Mesodermal cell (in vitro differentiated cells): ENCODE measurements around the gene ARF4.

Experiments
- H3K27ac ChIP-seq: 2 replicates; pipeline ENCODE4 v1.7.0; 2013; ENCODE audit warnings: mild to moderate bottlenecking, low read depth, low read length, moderate library complexity; ENCODE audit not compliant: severe bottlenecking
- H3K36me3 ChIP-seq: 2 replicates; pipeline ENCODE4 v1.7.1; 2013; ENCODE audit warnings: mild to moderate bottlenecking, low read length, moderate library complexity; ENCODE audit not compliant: control insufficient read depth, insufficient read depth
- H3K4me1 ChIP-seq: one replicate; pipeline ENCODE4 v1.7.1; 2013; ENCODE audit warnings: mild to moderate bottlenecking, low read length; ENCODE audit not compliant: insufficient read depth, control insufficient read depth, poor library complexity, severe bottlenecking
- H3K4me3 ChIP-seq: 2 replicates; pipeline ENCODE4 v1.7.0; 2013; ENCODE audit warnings: low read length, control low read depth, mild to moderate bottlenecking; ENCODE audit not compliant: insufficient read depth, poor library complexity, severe bottlenecking; ENCODE audit errors: extremely low read depth
- H3K9me3 ChIP-seq: 2 replicates; pipeline ENCODE4 v1.7.1; 2013; ENCODE audit warnings: mild to moderate bottlenecking, low read length, moderate library complexity; ENCODE audit not compliant: control insufficient read depth
- WGBS, 2 experiments: methylation state at CpG; one replicate each; pipeline ENCODE4 v1.1.5; 2013; ENCODE audit warnings: missing lambda C conversion rate in 2 of 2; ENCODE audit not compliant: insufficient coverage in 2 of 2; 5-methylcytosine and 5-hydroxymethylcytosine counted together

ARF4 gene

GRCh38 chr3:57605683-57606082, 8.5 kb upstream of the ARF4 start:
- Histone ChIP-seq H3K36me3 (peaks cover 11% of the 10 kb centered on the region), H3K4me1 (no peaks in the 10 kb centered on the region), H3K27ac (no peak overlapping the region), H3K9me3 (no peaks in the 10 kb centered on the region), H3K4me3 (no peak overlapping the region)

GRCh38 chr3:57604971-57605370, 7.8 kb upstream of the ARF4 start:
- H3K9me3 ChIP-seq, result no peaks in the 10 kb centered on the region
- 100% methylated on average over 1 to 2 of the region's 2 CpGs for WGBS, 2 experiments
- no peak overlapping the region for H3K4me3 ChIP-seq
- H3K36me3 ChIP-seq, result peaks cover 11% of the 10 kb centered on the region
- no peaks in the 10 kb centered on the region for H3K4me1 ChIP-seq
- no peak overlapping the region for H3K27ac ChIP-seq

DNA sequence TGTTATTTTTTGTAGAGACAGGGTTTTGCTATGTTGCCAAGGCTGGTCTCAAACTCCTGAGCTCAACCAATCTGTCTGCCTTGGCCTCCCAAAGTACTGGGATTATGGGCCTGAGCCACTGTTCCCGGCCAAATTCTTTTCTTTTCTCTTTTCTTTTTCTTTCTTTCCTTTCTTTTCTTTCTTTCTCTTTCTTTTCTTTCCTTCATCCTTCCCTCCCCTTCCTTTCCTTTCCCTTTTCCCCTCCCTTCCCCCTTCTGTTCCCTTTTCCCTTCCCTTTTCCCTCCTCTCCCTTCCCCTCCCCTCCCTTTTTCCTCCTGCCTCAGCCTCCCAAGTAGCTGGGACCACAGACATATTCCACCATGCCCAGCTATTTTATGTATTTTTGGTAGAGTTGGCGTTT, 3.1 kb upstream of the ARF4 start:
- Histone ChIP-seq H3K4me1 (peaks cover 5% of the 10 kb centered on the region), H3K27ac (no peak overlapping the region), H3K9me3 (no peaks in the 10 kb centered on the region), H3K36me3 (peaks cover 14% of the 10 kb centered on the region), H3K4me3 (no peak overlapping the region)
- WGBS, 2 experiments, result 80 to 95% methylated on average over 1 of the region's 2 CpGs

GRCh38 chr3:57598765-57599360, 1.7 kb upstream of the ARF4 start:
- no peaks in the 10 kb centered on the region for H3K9me3 ChIP-seq
- H3K27ac ChIP-seq, result peak overlapping the region; percentile 100
- H3K4me3 ChIP-seq, result peak overlapping the region; percentile 82
- peaks cover 8% of the 10 kb centered on the region for H3K4me1 ChIP-seq
- 75 to 94% methylated on average over 3 of the region's 5 CpGs for WGBS, 2 experiments
- H3K36me3 ChIP-seq, result peaks cover 25% of the 10 kb centered on the region

GRCh38 chr3:57596495-57597126, 533 bp downstream of the ARF4 start:
- H3K9me3 ChIP-seq, result no peaks in the 10 kb centered on the region
- peaks cover 8% of the 10 kb centered on the region for H3K4me1 ChIP-seq
- peak overlapping the region; percentile 100 for H3K27ac ChIP-seq
- 0% methylated on average over 18 to 20 of the region's 31 CpGs for WGBS, 2 experiments
- peak overlapping the region; percentile 82 for H3K4me3 ChIP-seq
- H3K36me3 ChIP-seq, result peaks cover 33% of the 10 kb centered on the region

DNA sequence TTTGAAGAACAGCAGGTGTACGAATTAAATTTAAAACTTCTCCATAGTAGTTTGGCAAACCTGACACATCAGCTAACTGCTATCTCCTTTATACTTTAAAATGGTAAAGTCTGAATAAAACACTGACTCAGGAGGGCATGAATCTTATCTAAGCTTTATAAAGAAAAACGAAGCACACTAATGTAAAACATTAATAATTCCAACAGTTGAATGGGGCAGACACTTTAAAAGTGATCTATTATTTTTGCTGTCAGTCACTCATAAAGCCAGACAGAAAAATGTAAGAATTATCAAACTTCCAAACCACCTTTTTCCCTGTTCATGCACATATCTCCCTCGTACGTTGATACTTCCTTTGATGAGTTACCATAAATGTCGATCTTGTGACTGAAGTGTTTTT, 2.6 kb downstream of the ARF4 start:
- no peaks in the 10 kb centered on the region for H3K9me3 ChIP-seq
- no peak overlapping the region for H3K27ac ChIP-seq
- H3K4me1 ChIP-seq, result peaks cover 8% of the 10 kb centered on the region
- peak overlapping the region; percentile 82 for H3K4me3 ChIP-seq
- 80% methylated on average over 1 of the region's 5 CpGs; no CpG with 5 or more reads in 1 of the 2 experiments for WGBS, 2 experiments
- peaks cover 48% of the 10 kb centered on the region for H3K36me3 ChIP-seq

GRCh38 chr3:57594144-57594543, 3.0 kb downstream of the ARF4 start:
- Histone ChIP-seq H3K9me3 (no peaks in the 10 kb centered on the region), H3K4me1 (peaks cover 4% of the 10 kb centered on the region), H3K4me3 (peak overlapping the region; percentile 82), H3K27ac (no peak overlapping the region), H3K36me3 (peaks cover 48% of the 10 kb centered on the region)
- WGBS, 2 experiments, result 90 to 95% methylated on average over 2 of the region's 4 CpGs

DNA sequence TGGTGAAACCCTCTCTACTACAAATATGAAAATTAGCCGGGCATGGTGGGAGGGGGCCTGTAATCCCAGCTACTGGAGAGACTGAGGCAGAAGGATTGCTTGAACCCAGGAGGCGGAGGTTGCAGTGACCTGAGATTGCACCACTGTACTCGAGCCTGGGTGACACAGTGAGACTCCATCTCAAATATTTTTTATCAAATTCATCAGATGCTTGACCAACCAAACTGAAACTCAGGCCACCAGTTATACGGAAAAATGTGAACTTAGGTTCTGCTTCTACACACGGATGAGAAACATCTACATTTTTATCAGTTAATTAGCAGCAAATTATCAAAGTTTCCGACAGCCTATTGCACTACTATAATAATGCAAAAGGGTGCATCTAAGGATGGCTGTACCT, 4.8 kb downstream of the ARF4 start:
- Histone ChIP-seq H3K4me3 (no peak overlapping the region), H3K27ac (peak overlapping the region; percentile 16), H3K36me3 (peaks cover 50% of the 10 kb centered on the region), H3K4me1 (peaks cover 2% of the 10 kb centered on the region), H3K9me3 (no peaks in the 10 kb centered on the region)
- 89 to 95% methylated on average over 3 of the region's 6 CpGs for WGBS, 2 experiments

GRCh38 chr3:57587905-57588304, 9.2 kb downstream of the ARF4 start:
- Histone ChIP-seq H3K9me3 (no peaks in the 10 kb centered on the region), H3K27ac (no peak overlapping the region), H3K4me1 (no peaks in the 10 kb centered on the region), H3K4me3 (no peak overlapping the region), H3K36me3 (peaks cover 67% of the 10 kb centered on the region)
- WGBS, 2 experiments, result 83% methylated on average over 1 of the region's 2 CpGs; no CpG with 5 or more reads in 1 of the 2 experiments

GRCh38 chr3:57586778-57587177, 10.4 kb downstream of the ARF4 start:
- H3K9me3 ChIP-seq, result no peaks in the 10 kb centered on the region
- no peak overlapping the region for H3K27ac ChIP-seq
- 80 to 96% methylated on average over 4 to 6 of the region's 6 CpGs for WGBS, 2 experiments
- H3K4me3 ChIP-seq, result no peak overlapping the region
- peaks cover 67% of the 10 kb centered on the region for H3K36me3 ChIP-seq
- no peaks in the 10 kb centered on the region for H3K4me1 ChIP-seq

- Histone ChIP-seq H3K36me3 (peaks cover 80% of the 10 kb centered on the region), H3K4me1 (no peaks in the 10 kb centered on the region), H3K27ac (no peak overlapping the region), H3K9me3 (no peaks in the 10 kb centered on the region), H3K4me3 (no peak overlapping the region)
- WGBS, 2 experiments, result 100% methylated on average over 1 of the region's 2 CpGs; no CpG with 5 or more reads in 1 of the 2 experiments
Measured at GRCh38 chr3:57583544-57583943, 13.6 kb downstream of the ARF4 start.
